ENCODE results near the gene EXOC4.

DNA sequence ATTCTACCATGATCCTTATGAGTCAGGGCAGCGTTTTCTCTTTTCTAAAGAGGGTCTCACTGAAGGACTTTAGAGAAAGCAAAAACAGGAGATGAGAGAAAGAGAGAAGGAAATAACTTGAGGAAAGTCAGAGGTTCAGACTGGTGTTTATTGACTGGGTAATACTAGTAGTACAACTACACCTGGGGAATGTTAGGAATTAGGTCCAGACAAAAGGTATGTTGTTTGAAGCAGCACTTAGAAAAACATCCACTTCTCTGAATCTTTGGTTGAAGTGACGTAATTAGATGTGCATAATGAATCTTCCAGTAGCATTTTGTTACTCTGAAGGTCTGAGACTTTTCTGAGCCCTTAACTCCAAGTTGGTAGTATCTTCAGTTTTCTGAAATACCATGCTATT lies 494.0 kb downstream of the EXOC4 start:
- TF ChIP-seq, protein P1, sequence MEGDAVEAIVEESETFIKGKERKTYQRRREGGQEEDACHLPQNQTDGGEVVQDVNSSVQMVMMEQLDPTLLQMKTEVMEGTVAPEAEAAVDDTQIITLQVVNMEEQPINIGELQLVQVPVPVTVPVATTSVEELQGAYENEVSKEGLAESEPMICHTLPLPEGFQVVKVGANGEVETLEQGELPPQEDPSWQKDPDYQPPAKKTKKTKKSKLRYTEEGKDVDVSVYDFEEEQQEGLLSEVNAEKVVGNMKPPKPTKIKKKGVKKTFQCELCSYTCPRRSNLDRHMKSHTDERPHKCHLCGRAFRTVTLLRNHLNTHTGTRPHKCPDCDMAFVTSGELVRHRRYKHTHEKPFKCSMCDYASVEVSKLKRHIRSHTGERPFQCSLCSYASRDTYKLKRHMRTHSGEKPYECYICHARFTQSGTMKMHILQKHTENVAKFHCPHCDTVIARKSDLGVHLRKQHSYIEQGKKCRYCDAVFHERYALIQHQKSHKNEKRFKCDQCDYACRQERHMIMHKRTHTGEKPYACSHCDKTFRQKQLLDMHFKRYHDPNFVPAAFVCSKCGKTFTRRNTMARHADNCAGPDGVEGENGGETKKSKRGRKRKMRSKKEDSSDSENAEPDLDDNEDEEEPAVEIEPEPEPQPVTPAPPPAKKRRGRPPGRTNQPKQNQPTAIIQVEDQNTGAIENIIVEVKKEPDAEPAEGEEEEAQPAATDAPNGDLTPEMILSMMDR (IDR thresholded peaks at IDR 0.05), result no peak
- TF ChIP-seq EP300 (IDR thresholded peaks at IDR 0.05), result no peak

Data from sigmoid colon (tissue), 4 donors.